Esophagus squamous epithelium (tissue), 4 donors: ENCODE results near the gene BEND3.

Experiments used
- CTCF ChIP-seq, 6 experiments: fragments of 450-650 bp in 4 of 6; fragments of 200-600 bp in 2 of 6; sonication (generic) in 2 of 6; IDR thresholded peaks; one replicate each; pipeline ENCODE4 v1.5.1; 2016 to 2019; ENCODE audit warnings: antibody characterized with exemption in 6 of 6, mild to moderate bottlenecking in 4 of 6, moderate library complexity in 4 of 6
- POLR2A ChIP-seq, 4 donors: fragments of 450-650 bp; IDR thresholded peaks; one replicate each; pipeline ENCODE4 v1.6.1; 2017; ENCODE audit warnings: antibody characterized with exemption in 4 of 4, mild to moderate bottlenecking in 4 of 4, moderate library complexity in 3 of 4

GRCh38 chr6:107062691-107063090 lies 52.6 kb downstream of the BEND3 start:
- TF ChIP-seq CTCF (IDR thresholded peaks at IDR 0.05) (no peak), POLR2A (IDR thresholded peaks at IDR 0.05) (no peak)
